ENCODE data around the gene C10orf90. TPM values are rescaled to one million over a fixed set of nuclear protein-coding genes. Genes with fewer than 3 reads are reported as not detected.

Gene C10orf90
- total and polyA plus RNA-seq, 2 of the 8 experiments (the other 6 are each of a cell fraction or from before 2014, with no cell fraction given), result 0.21 TPM; not detected in 1

- Histone ChIP-seq H2BK120ac (replicated peaks; ENCODE audit: low read depth, low read length) (no peak overlapping the region), H2BK20ac (ENCODE audit: low read length) (no peak overlapping the region), H3K79me2 (ENCODE audit: control insufficient read depth in 1 of 2, insufficient read depth in 2 of 2, low read length in 2 of 2) (no peaks in the 10 kb centered on the region), H3K4me1 (replicated peaks in 1 of 4; ENCODE audit: control insufficient read depth in 3 of 4, insufficient read depth in 4 of 4, low read length in 3 of 4) (peaks cover 0 to 9% (median 0%) of the 10 kb centered on the region in 4 experiments; a peak in 1 of 7 replicates), H2BK5ac (ENCODE audit: low read depth, low read length) (no peak overlapping the region), H4K8ac (ENCODE audit: extremely low read depth, insufficient read depth, low read length) (no peak overlapping the region), H2AK5ac (ENCODE audit: low read depth, low read length) (no peak overlapping the region), H2BK15ac (ENCODE audit: low read length) (no peak overlapping the region), H4K20me1 (replicated peaks in 1 of 2; ENCODE audit: control insufficient read depth in 1 of 2, insufficient read depth in 2 of 2, low read length in 2 of 2) (no peaks in the 10 kb centered on the region), H3K4me2 (ENCODE audit: insufficient read depth in 1 of 2, low read depth in 2 of 2, low read length in 2 of 2) (no peak overlapping the region), H3K18ac (ENCODE audit: extremely low read depth, low read length) (no peak overlapping the region), H3K4me3 (ENCODE audit: extremely low read depth in 1 of 4, insufficient read depth in 2 of 4, low read depth in 3 of 4, low read length in 4 of 4) (no peak overlapping the region), H3K27me3 (replicated peaks in 1 of 4; ENCODE audit: control insufficient read depth in 3 of 4, extremely low read depth in 1 of 4, insufficient read depth in 3 of 4, low read length in 3 of 4) (no peaks in the 10 kb centered on the region), H2AFZ (ENCODE audit: low read length) (no peak overlapping the region), H2BK12ac (ENCODE audit: low read depth, low read length) (no peak overlapping the region), H3K9me3 (ENCODE audit: insufficient read depth in 2 of 2, low read depth in 1 of 2, low read length in 1 of 2) (no peaks in the 10 kb centered on the region), H3K14ac (ENCODE audit: insufficient read length) (no peak overlapping the region), H3K4ac (replicated peaks; ENCODE audit: insufficient read length, low read depth, low read length) (no peak overlapping the region), H3K9ac (replicated peaks in 1 of 4; ENCODE audit: extremely low read depth in 1 of 4, low read depth in 3 of 4, low read length in 3 of 4) (no peak overlapping the region), H3K36me3 (ENCODE audit: control insufficient read depth in 2 of 4, insufficient read depth in 4 of 4, low read length in 3 of 4) (no peaks in the 10 kb centered on the region), H4K91ac (replicated peaks; ENCODE audit: insufficient read length, low read length) (no peak overlapping the region), H3K27ac (ENCODE audit: low read depth, low read length) (no peak overlapping the region), H3K79me1 (ENCODE audit: low read depth, low read length) (no peaks in the 10 kb centered on the region), H4K5ac (ENCODE audit: insufficient read length, low read depth, low read length) (no peak overlapping the region), H3K56ac (replicated peaks; ENCODE audit: insufficient read length, low read depth, low read length) (no peak overlapping the region), H3K23me2 (ENCODE audit: low read depth, low read length) (no peaks in the 10 kb centered on the region), H3K23ac (ENCODE audit: insufficient read length) (no peak overlapping the region)
- CTCF ChIA-PET (ENCODE audit: partially characterized antibody), result interaction anchor here (1.1 to 1.8 kb wide), 2 partner anchors 9 to 14 kb away, joined by 3 to 5 read pairs; no protein-coding TSS in a partner anchor
- DNase-seq (ENCODE audit: low read depth in 1 of 2, low spot score in 2 of 2) (no peak), FAIRE-seq (no peak)
- WGBS, 2 experiments (ENCODE audit: extremely low coverage in 1 of 2, insufficient coverage in 1 of 2, insufficient read length in 1 of 2, insufficient replicate concordance in 2 of 2, low coverage in 1 of 2, low lambda C conversion rate in 2 of 2, missing lambda C conversion rate in 1 of 2), result 85% methylated on average over 4 of the region's 4 CpGs; no CpG with 5 or more reads in 1 of the 2 experiments
- POLR2A ChIA-PET (ENCODE audit: partially characterized antibody), result no interaction called here
- TF ChIP-seq MAFK (IDR thresholded peaks at IDR 0.05; ENCODE audit: low read depth, low read length), result no peak
- TF ChIP-seq ATF3 (IDR thresholded peaks at IDR 0.05; ENCODE audit: insufficient read depth, low read depth, low read length), result no peak
- TF ChIP-seq PHF8 (conservative IDR thresholded peaks at IDR 0.05; ENCODE audit: low read depth, low read length), result no peak
- TF ChIP-seq KDM4A (IDR thresholded peaks at IDR 0.05; ENCODE audit: low read depth, low read length, severe bottlenecking), result no peak
- no peak for TF ChIP-seq JUND (IDR thresholded peaks at IDR 0.05; ENCODE audit: low read length)
Measured at GRCh38 chr10:126400641-126401040, 269.9 kb downstream of the C10orf90 start.

All from H1 (cell line).